IMR-90 (cell line): Measurements from ENCODE around the gene PTPRCAP. TPM values are rescaled to one million over a fixed set of nuclear protein-coding genes. Genes with fewer than 3 reads are reported as not detected.

Experiments used
- ATAC-seq: fragments of 200-7000 bp; cut with Tn5 transposase; 2 replicates; pipeline ENCODE4 v1.9.1; 2020; ENCODE audit warnings: low read depth, mild to moderate bottlenecking, moderate library complexity
- BruUV-seq: library from RNA; stranded (reverse); fragments of 400-500 nt; replicated peaks from 2 replicates; lab custom pipeline; 2021; lab: Mats Ljungman, UMichigan
- CTCF ChIA-PET: fragments of 300-600 bp; formaldehyde crosslinking; extraction: SDS; loops from one replicate; lab custom pipeline; 2021; ENCODE audit warnings: antibody characterized with exemption; lab: Yijun Ruan, JAX
- POLR2A ChIA-PET: fragments of 300-600 bp; sonication (Branson Sonifier 250); formaldehyde crosslinking; loops from one replicate; lab custom pipeline; 2022; ENCODE audit warnings: antibody characterized with exemption; ENCODE audit not compliant: unreplicated experiment; lab: Charles Lee
- DNase-seq: peaks from one replicate; pipeline ENCODE4 v3.0.0; 2013
- H2AFZ ChIP-seq: replicated peaks from 2 replicates; pipeline ENCODE3; 2013; ENCODE audit warnings: low read length, mild to moderate bottlenecking; ENCODE audit not compliant: poor library complexity
- H2AK5ac ChIP-seq: 2 replicates; pipeline ENCODE4 v1.6.1; 2013; ENCODE audit warnings: low read depth, low read length, inconsistent platforms
- H2AK9ac ChIP-seq: replicated peaks from 2 replicates; pipeline ENCODE3; 2013; ENCODE audit warnings: mild to moderate bottlenecking, low read depth, low read length, moderate library complexity; ENCODE audit not compliant: poor library complexity
- H2BK120ac ChIP-seq: 2 replicates; pipeline ENCODE4 v1.6.1; 2013; ENCODE audit warnings: low read depth, low read length, inconsistent platforms
- H2BK15ac ChIP-seq: 3 replicates; pipeline ENCODE4 v1.6.1; 2013; ENCODE audit warnings: low read depth, low read length, inconsistent platforms
- H2BK20ac ChIP-seq: 2 replicates; pipeline ENCODE4 v1.6.1; 2013; ENCODE audit warnings: low read depth, mild to moderate bottlenecking, inconsistent platforms, low read length, moderate library complexity
- H2BK5ac ChIP-seq: 2 replicates; pipeline ENCODE4 v1.6.1; 2013; ENCODE audit warnings: mild to moderate bottlenecking, low read depth, low read length, inconsistent platforms; ENCODE audit not compliant: poor library complexity, severe bottlenecking
- H3K14ac ChIP-seq: replicated peaks from 2 replicates; pipeline ENCODE4 v1.6.1; 2013; ENCODE audit warnings: low read depth, low read length, inconsistent platforms
- H3K18ac ChIP-seq: 2 replicates; pipeline ENCODE4 v1.6.1; 2013; ENCODE audit warnings: low read depth, low read length, control low read depth
- H3K23ac ChIP-seq: 2 replicates; pipeline ENCODE4 v1.6.1; 2013; ENCODE audit warnings: low read depth, low read length, inconsistent platforms
- H3K27ac ChIP-seq: 2 replicates; pipeline ENCODE4 v1.5.1; 2013; ENCODE audit warnings: mild to moderate bottlenecking, control low read depth, low read length; ENCODE audit not compliant: insufficient read depth
- H3K27me3 ChIP-seq: 2 replicates; pipeline ENCODE4 v1.6.1; 2013; ENCODE audit warnings: low read length; ENCODE audit not compliant: control insufficient read depth, insufficient read depth
- H3K36me3 ChIP-seq: 2 replicates; pipeline ENCODE4 v1.6.1; 2013; ENCODE audit warnings: low read length, mixed read lengths; ENCODE audit not compliant: control insufficient read depth, insufficient read depth
- H3K4ac ChIP-seq: 2 replicates; pipeline ENCODE4 v1.6.1; 2013; ENCODE audit warnings: low read depth, low read length, inconsistent platforms
- H3K4me1 ChIP-seq: 2 replicates; pipeline ENCODE4 v1.6.1; 2013; ENCODE audit warnings: low read length, mixed read lengths; ENCODE audit not compliant: control insufficient read depth, insufficient read depth
- H3K4me2 ChIP-seq: 2 replicates; pipeline ENCODE4 v1.6.1; 2013; ENCODE audit warnings: low read depth, mild to moderate bottlenecking, control low read depth, low read length, moderate library complexity
- H3K4me3 ChIP-seq: 2 replicates; pipeline ENCODE4 v1.5.1; 2013; ENCODE audit warnings: low read depth, mild to moderate bottlenecking, control low read depth, low read length, moderate library complexity; ENCODE audit not compliant: insufficient read depth
- H3K56ac ChIP-seq: 2 replicates; pipeline ENCODE4 v1.6.1; 2013; ENCODE audit warnings: low read length, inconsistent platforms; ENCODE audit not compliant: insufficient read depth; ENCODE audit errors: extremely low read depth
- H3K79me1 ChIP-seq, 2 experiments: 2 replicates each; pipeline ENCODE4 v1.6.1; 2013; ENCODE audit warnings: low read length in 2 of 2, inconsistent platforms in 1 of 2, low read depth in 1 of 2
- H3K9ac ChIP-seq: 2 replicates; pipeline ENCODE4 v1.6.1; 2013; ENCODE audit warnings: low read depth, low read length, control low read depth
- H3K9me1 ChIP-seq: 2 replicates; pipeline ENCODE4 v1.6.1; 2013; ENCODE audit warnings: low read length, inconsistent platforms; ENCODE audit not compliant: insufficient read depth
- H3K9me3 ChIP-seq: 2 replicates; pipeline ENCODE4 v1.6.1; 2013; ENCODE audit warnings: low read length; ENCODE audit not compliant: control insufficient read depth, insufficient read depth
- H4K20me1 ChIP-seq: 2 replicates; pipeline ENCODE4 v1.6.1; 2013; ENCODE audit warnings: low read length, inconsistent platforms; ENCODE audit not compliant: insufficient read depth
- H4K5ac ChIP-seq: 2 replicates; pipeline ENCODE4 v1.6.1; 2013; ENCODE audit warnings: mild to moderate bottlenecking, low read depth, low read length, control low read depth
- H4K8ac ChIP-seq, 2 experiments: 2 replicates each; pipeline ENCODE4 v1.6.1; 2013; ENCODE audit warnings: low read depth in 2 of 2, low read length in 2 of 2, control low read depth in 1 of 2, inconsistent platforms in 1 of 2
- H4K91ac ChIP-seq: 2 replicates; pipeline ENCODE4 v1.6.1; 2013; ENCODE audit warnings: low read depth, low read length, inconsistent platforms; ENCODE audit not compliant: insufficient read depth
- RAD21 ChIP-seq: IDR thresholded peaks from 2 replicates; pipeline ENCODE4 v1.6.1; 2012; ENCODE audit warnings: low read length, improper control_type of control experiment
- RFX5 ChIP-seq: IDR thresholded peaks from 2 replicates; pipeline ENCODE4 v1.8.0; 2012; ENCODE audit warnings: low read depth, mild to moderate bottlenecking, low read length, moderate library complexity
- whole genome bisulfite sequencing, 2 experiments: methylation state at CpG; one replicate each; pipeline versions ENCODE4 v1.1.5 to v1.1.7; 2013; ENCODE audit warnings: missing lambda C conversion rate in 2 of 2; ENCODE audit not compliant: insufficient read length in 1 of 2; ENCODE audit errors: extremely low coverage in 2 of 2; 5-methylcytosine and 5-hydroxymethylcytosine counted together
- dilution Hi-C: fragments of 300-500 bp; cut with HindIII; formaldehyde crosslinking; loops from one replicate; pipeline ENCODE4 v1.14.3; 2018; ENCODE audit warnings: low sequenced_read_pairs; ENCODE audit not compliant: unreplicated experiment
- in situ Hi-C: fragments of 300-500 bp; cut with MboI; formaldehyde crosslinking; loops from 3 replicates; pipeline ENCODE4 v1.14.3; 2019; ENCODE audit warnings: low sequenced_read_pairs, inconsistent platforms, mixed read lengths
- intact Hi-C: fragments of 100-400 bp; cut with micrococcal nuclease; formaldehyde crosslinking; loops from 2 replicates; pipeline ENCODE4 v1.10.0; 2022
- polyA plus RNA-seq, 3 experiments: library from polyadenylated mRNA; depleted of rRNA; stranded (reverse); fragments of >200 nt; gene quantifications; 2 replicates each; pipeline ENCODE4 v1.2.3, GENCODE V29; 2012; ENCODE audit warnings: low replicate concordance in 1 of 3
- total RNA-seq: library from RNA; depleted of rRNA; stranded (reverse); fragments of >200 nt; gene quantifications from 2 replicates; pipeline ENCODE4 v1.2.3, GENCODE V29; 2012

Gene PTPRCAP
- total and polyA plus RNA-seq, 2 of the 4 experiments (the other 2 are of a cell fraction), result 0.24 TPM; not detected in 1

DNA sequence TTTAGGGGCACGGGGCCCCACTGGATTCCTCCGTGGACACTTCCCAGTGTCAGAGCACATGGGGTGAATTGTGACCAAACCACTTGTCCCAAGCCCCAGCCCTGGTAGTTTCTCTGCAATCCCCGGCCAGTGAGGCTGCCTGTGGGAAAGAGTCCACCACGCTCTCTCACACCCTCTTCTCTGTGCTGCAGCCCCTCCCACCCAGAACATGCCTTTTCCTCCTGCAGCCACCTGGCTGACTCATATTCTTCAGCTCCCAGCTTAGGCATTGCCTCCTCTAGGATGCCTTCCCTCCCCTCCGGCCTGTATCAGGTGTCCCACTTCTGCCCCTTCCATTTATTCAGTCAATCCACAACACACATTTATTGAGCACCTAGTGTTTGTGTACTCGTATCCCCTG is 14.6 kb downstream of the PTPRCAP start:
- Histone ChIP-seq H4K8ac (no peak overlapping the region), H3K36me3 (no peaks in the 10 kb centered on the region), H2BK20ac (no peak overlapping the region), H3K18ac (no peak overlapping the region), H3K23ac (no peak overlapping the region), H3K4ac (no peak overlapping the region), H3K27ac (no peak overlapping the region), H2AK5ac (no peak overlapping the region), H3K56ac (no peak overlapping the region), H4K5ac (no peak overlapping the region), H3K79me1 (peaks cover 0 to 4% of the 10 kb centered on the region in 2 experiments; a peak in 1 of 4 replicates), H4K20me1 (no peaks in the 10 kb centered on the region), H2BK15ac (no peak overlapping the region), H3K4me1 (peaks cover 6% of the 10 kb centered on the region), H3K9me1 (peaks cover 5% of the 10 kb centered on the region), H3K9me3 (no peaks in the 10 kb centered on the region), H4K91ac (no peak overlapping the region), H2AK9ac (no peak overlapping the region), H3K27me3 (no peaks in the 10 kb centered on the region), H2BK120ac (no peak overlapping the region), H2AFZ (no peak overlapping the region), H3K9ac (no peak overlapping the region), H3K4me3 (no peak overlapping the region), H3K4me2 (no peak overlapping the region), H2BK5ac (no peak overlapping the region), H3K14ac (no peak overlapping the region)
- dilution Hi-C loops (no loop called here), in situ Hi-C loops (no loop called here), intact Hi-C loops (loop anchor here (5.0 kb wide), 1 partner anchor 59 kb away; the partner anchor contains the start of gene AIP)
- no peak for ATAC-seq
- DNase-seq, result no peak
- 64% methylated on average over 4 of the region's 6 CpGs; no CpG with 5 or more reads in 1 of the 2 experiments for WGBS, 2 experiments
- ChIA-PET CTCF (no interaction called here), POLR2A (no interaction called here)
- no TSS peak for BruUV-seq
- no peak for TF ChIP-seq RAD21
- TF ChIP-seq RFX5, result no peak
